ENCODE data around the gene GPATCH2.

- TF ChIP-seq YY1 (IDR thresholded peaks at IDR 0.05; ENCODE audit: low read depth), result no peak
- TF ChIP-seq CREB1 (IDR thresholded peaks at IDR 0.05; ENCODE audit: low read depth), result no peak
Observed at GRCh38 chr1:217528271-217528670, 102.6 kb downstream of the GPATCH2 start.

Measured in Ishikawa (cell line).